ENCODE measurements around the gene NDUFA8.

NDUFA8 gene

DNA sequence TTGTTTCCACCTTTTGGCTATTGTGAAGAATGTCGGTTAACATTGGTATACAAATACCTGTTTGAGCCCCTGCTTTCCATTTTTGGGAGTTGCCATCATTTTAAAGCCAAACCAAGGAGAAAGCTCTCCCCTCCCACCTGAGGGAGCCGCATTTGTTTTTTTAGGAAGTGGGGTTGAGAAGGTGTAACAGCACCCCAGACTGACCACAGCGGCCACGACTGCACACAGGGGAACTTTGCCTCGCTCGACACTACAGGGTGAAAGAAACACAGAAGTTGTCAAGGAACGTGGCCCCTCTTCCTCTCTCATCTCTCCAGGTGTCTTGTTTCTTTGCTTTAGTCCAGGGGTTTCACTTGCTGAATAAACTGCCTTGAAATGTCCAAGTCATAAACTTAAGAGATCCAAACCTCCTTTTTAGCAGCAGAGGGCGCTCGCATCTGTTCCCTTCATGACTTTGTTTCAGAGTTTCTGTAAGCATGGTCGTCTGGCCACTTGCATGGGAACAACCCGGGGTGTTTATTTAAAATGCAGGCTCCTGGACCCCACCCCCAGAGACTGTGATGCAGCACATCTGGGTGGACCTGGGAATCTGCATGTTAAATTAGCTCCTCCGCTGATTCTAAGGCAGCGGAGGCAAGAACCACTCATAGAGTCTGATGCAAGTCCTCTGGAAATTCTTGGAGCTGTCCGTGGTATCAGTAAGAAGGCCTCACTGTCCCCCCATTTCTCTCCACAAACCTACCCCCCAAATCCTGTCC, 64.4 kb downstream of the NDUFA8 start:
- DNase-seq: peak; percentile 74

Measured in islet precursor cell (in vitro differentiated cells).